Activated gamma-delta T cell treated with Interleukin-2 at 50 U/mL for 16 hours (primary cell): ENCODE measurements around the gene CASS4.
A peak's percentile ranks its signal among the peaks of the same experiment; 100 is the strongest.
"Not testable (repeated sequence)": the region's sequence is repeated elsewhere in the genome, so short reads cannot be mapped to it uniquely, and the experiment has no call there.

Experiments
- DNase-seq: peaks from one replicate; pipeline ENCODE4 v3.0.0-alpha.2; 2020

The CASS4 gene

GRCh38 chr20:56411759-56412472, at the start of gene CASS4:
Gene CASS4 (plus strand): TSS chr20:56412260. CDS start chr20:56412459, 199 bp downstream.
- peak; percentile 15 for DNase-seq

- DNase-seq: no peak
Measured at GRCh38 chr20:56362833-56363413, 49.1 kb upstream of the CASS4 start.

- no peak for DNase-seq
Measured at GRCh38 chr20:56363491-56363890, 48.6 kb upstream of the CASS4 start.

- no peak for DNase-seq
Measured at GRCh38 chr20:56368351-56369134, 43.5 kb upstream of the CASS4 start.

- DNase-seq: no peak
Measured at GRCh38 chr20:56369179-56369578, 42.9 kb upstream of the CASS4 start.

GRCh38 chr20:56371977-56372376, 40.1 kb upstream of the CASS4 start:
- no peak for DNase-seq

- no peak for DNase-seq
Measured at GRCh38 chr20:56372850-56373249, 39.2 kb upstream of the CASS4 start.

GRCh38 chr20:56373942-56374341, 38.1 kb upstream of the CASS4 start:
- DNase-seq: no peak

- no peak for DNase-seq
Measured at GRCh38 chr20:56376331-56376730, 35.7 kb upstream of the CASS4 start.

GRCh38 chr20:56378386-56378785, 33.7 kb upstream of the CASS4 start:
- no peak for DNase-seq

- DNase-seq: no peak
Measured at GRCh38 chr20:56380375-56380774, 31.7 kb upstream of the CASS4 start.

GRCh38 chr20:56381501-56381900, 30.6 kb upstream of the CASS4 start:
- no peak for DNase-seq

- DNase-seq: no peak
Measured at GRCh38 chr20:56382696-56383095, 29.4 kb upstream of the CASS4 start.

GRCh38 chr20:56383334-56383733, 28.7 kb upstream of the CASS4 start:
- DNase-seq: no peak

GRCh38 chr20:56385130-56385529, 26.9 kb upstream of the CASS4 start:
- no peak for DNase-seq

GRCh38 chr20:56386219-56386618, 25.8 kb upstream of the CASS4 start:
- DNase-seq: no peak

- no peak for DNase-seq
Measured at GRCh38 chr20:56388882-56389281, 23.2 kb upstream of the CASS4 start.

GRCh38 chr20:56389807-56390206, 22.3 kb upstream of the CASS4 start:
- DNase-seq: no peak

- not testable (repeated sequence) for DNase-seq
Measured at GRCh38 chr20:56390396-56390795, 21.7 kb upstream of the CASS4 start.

- DNase-seq: no peak
Measured at GRCh38 chr20:56391037-56391436, 21.0 kb upstream of the CASS4 start.

- no peak for DNase-seq
Measured at GRCh38 chr20:56391596-56392131, 20.4 kb upstream of the CASS4 start.

GRCh38 chr20:56392132-56392880, 19.8 kb upstream of the CASS4 start, which contains the start of the genes AURKA and CSTF1:
Gene AURKA (minus strand): TSS chr20:56392215. CDS start chr20:56388197, 4,018 bp downstream.
Gene CSTF1 (plus strand): TSS chr20:56392645. CDS start chr20:56395553, 2,908 bp downstream.
- DNase-seq: peak; percentile 99
